ENCODE data around the gene GOLGA6L10.
"Not testable (repeated sequence)": the region's sequence is repeated elsewhere in the genome, so short reads cannot be mapped to it uniquely, and the experiment has no call there.

- TF ChIP-seq POLR2A (IDR thresholded peaks at IDR 0.05); CTCF (IDR thresholded peaks at IDR 0.05 in 4 of 5, conservative IDR thresholded peaks at IDR 0.05 in 1 of 5): not testable (repeated sequence)
These were observed 31.0 kb downstream of the GOLGA6L10 start for GRCh38 chr15:82318281-82318680.
